ENCODE results near the gene SDC1.

SDC1 gene

DNA sequence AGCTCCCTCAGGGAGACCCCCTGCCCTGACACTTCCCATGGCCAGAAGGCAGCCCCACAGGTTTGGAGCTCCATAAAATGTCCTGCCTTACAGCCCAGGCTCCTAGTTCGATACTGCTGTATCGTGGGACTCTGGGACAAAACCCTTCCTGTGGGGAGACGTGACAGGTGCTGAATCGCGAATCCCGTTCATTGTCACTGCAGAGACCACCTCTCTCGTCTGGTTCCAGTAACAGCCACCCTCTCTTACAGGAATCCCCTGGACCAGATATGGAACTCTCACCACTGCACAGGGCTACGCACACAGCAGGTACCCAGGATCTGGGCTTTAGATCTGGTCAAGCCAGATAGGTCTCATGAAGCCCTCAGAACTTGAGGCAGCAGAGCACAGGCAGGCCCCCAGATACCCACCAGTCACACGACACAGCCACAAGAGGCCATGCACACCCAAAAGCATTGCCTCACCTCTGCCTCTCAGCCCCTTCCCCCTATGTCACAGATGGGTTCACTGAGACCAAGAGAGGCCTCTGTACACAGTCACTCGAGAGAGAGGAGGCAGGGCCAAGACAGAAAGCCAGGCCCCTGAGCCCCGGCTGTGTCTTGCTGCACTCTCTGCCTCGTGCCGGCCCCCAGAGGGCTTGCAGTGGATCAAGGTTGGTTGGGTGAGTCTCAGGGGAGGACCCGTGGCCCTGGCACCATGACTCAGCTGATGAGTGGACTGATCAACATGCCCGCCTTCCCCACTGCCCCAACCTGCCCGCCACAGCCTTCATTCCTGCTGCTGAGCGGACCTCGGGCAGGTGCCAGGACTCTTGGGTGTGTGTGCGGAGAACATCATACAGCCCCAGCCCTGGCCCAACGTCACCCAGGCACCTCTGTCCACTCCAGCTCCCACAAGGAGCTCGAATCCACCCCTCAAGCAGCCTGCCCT lies 7.6 kb downstream of the SDC1 start:
- DNase-seq, result peak; percentile 46
- in situ Hi-C loops (cut with HindIII; ENCODE audit: low pct_ligation_motif_present, low pct_unique_long_range_greater_than_20kb, low sequenced_read_pairs), result no loop called here

GRCh38 chr2:20216130-20217025 lies 8.6 kb downstream of the SDC1 start:
- in situ Hi-C loops (cut with HindIII; ENCODE audit: low pct_ligation_motif_present, low pct_unique_long_range_greater_than_20kb, low sequenced_read_pairs), result no loop called here

DNA sequence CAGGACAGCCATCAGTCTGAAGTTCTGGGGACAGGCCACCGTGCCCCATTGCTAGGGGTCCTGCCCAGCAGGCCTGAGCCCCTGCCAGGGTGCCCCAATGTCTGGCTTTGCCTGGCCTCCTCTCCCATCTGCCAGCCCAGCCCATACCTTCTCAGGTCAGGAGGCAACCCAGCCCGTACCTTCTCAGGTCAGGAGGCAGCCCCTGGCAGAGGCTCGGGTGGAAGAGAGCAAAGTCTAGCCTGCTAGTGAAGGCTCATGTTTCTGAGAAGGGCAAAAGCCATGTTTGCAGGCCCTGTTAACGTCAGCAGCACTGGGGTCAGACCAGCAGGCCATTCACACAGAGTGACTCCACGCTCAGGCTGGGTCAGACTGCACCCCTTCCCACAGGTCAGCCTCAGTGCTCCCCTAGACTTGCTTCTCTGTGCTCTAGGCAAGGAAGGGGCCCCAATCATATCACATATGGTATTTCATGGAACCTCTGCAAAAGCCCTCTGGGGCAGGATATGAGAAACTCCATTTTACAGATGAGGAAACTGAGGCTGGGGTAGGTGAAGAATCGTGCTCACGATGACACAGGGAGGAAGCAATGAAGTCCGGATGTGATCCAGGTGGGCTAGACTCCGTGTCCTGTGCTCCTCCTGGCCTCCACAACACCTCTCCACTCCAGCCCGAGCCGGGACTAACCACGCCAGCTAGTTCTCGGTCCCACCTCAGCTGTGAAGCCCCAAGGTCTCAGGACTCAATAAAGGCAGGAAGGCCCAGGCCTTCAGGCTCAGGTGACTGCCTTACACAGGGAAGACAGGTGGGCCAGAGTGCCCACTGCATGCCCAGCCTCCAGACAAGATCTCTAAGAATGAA lies 9.5 kb downstream of the SDC1 start:
- DNase-seq, result no peak
- in situ Hi-C loops (cut with HindIII; ENCODE audit: low pct_ligation_motif_present, low pct_unique_long_range_greater_than_20kb, low sequenced_read_pairs), result no loop called here

More at GRCh38 chr2:20216130-20217025, 8.6 kb downstream of the SDC1 start:
- DNase-seq, result no peak

DNA sequence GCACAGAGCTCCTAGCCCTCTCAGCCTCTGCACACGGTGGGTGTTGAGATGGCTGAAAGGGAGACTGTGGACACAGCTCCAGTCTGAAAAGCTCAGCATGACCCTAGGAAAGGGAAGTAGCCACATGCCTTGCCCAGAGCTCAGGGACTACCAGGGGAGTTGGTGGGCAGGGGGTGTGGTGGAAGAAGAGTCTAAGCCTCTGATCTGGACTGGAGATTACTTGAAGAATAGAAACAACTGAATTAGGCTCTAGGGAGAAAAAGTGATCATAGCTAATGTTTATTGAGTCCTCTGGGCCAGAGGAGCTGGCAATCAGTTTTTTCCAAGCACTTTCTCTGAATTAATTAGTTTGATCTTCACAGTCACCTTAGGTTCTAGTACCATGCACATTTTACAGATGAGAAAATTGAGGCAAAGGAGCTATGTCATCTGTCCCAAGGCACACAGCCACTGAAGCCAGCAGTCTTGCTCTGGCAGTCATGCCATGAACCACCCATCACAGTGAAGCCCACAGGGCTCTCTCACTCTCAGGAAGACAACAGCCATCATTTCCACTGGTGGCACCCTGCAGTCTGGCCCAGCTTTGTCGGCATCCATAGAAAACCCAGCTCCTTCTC lies 10.3 kb downstream of the SDC1 start:
- DNase-seq, result no peak
- in situ Hi-C loops (cut with HindIII; ENCODE audit: low pct_ligation_motif_present, low pct_unique_long_range_greater_than_20kb, low sequenced_read_pairs), result no loop called here

DNA sequence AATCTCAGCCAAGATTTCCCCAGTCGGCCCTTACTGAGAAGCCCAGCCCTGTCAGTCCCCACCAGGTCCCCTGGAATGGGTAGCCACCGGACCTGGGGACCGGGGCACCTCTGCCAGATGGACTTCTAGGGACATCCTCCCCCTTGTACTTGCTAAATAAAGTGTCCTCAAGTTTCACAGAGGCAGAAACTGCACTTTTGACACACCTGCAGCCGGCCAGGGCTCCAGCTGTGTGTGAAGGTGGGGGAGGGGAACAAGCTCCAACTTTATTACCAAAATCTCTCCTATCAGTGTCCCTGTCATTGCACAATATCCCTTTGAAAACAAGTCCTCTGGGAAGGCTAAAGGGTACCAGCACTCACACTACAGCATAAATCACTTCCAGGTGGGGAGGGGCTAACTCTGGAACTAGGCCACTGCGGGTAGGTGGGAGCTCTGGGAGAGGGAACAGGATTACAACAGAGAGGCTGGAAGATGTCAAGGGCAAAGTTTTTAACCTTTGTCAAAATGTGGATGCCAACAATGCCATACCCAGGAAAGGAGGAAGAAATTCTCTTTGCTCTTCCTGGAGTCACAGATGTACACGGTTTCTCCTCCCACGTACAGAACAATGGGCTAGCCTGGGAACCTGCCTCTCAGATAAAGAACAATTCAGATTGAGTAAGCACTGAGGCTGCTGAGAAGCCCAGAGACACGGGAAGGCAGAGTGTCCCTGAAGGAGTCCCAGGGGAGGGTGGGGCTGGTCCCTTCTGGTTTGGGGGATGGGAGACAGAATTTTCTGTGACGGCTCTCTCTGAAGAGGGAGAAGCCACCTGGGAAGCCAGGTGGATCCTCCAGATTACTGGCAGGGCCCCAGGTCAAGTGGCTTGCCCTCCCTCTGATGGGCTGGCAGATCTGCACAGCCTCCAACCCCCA lies 11.0 kb downstream of the SDC1 start:
- in situ Hi-C loops (cut with HindIII; ENCODE audit: low pct_ligation_motif_present, low pct_unique_long_range_greater_than_20kb, low sequenced_read_pairs), result no loop called here
- DNase-seq, result no peak

DNA sequence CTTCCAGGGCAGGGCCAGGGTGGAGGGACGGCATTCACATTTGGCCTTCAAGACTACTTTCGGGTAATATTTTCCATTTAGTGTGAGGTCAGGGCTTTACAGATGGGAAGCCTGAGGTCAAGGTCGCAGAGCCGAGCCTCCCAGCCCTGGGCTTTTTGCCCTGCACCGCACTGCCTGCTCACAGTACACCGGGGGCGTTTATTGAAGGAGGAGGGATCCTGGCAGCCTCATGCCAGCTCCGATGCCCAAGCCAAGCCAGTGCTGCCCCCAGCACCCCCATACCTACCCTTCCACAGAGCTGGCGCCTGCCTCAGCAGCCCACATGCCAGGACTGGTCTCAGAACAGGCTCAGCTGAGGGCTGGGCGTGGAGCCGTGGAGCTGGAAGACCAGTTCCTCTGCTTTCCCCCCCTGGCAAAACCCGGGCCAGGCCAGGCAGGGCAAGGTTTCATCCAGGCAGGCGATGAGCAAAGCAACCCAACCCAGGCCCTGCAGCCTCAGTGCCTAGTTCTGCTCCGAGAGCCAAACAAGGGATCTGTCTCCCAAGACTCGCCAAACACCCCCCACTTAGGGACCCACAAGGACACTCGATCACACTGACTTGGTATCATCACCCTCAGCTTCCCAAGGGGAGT lies 11.9 kb downstream of the SDC1 start:
- in situ Hi-C loops (cut with HindIII; ENCODE audit: low pct_ligation_motif_present, low pct_unique_long_range_greater_than_20kb, low sequenced_read_pairs), result no loop called here
- DNase-seq, result no peak

DNA sequence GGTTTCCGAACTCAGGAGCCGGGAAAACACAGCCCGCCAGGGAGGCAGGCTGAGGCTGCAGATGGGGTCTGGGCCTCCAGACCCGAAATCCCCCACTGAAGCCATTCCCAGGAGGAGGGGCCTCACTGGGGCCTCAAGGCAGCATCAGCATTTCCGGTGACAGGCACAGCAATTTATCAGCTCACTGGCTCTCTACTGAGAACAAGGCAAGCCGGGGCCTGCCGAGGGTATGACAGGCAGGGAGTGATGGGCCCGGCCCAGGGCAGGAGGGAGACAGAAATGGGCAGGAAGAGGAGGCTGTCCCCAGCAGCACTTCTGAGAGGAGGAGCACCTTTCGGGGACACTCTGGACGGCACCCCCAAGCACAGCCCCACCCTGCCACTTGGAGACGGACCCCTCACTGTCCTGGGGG lies 12.5 kb downstream of the SDC1 start:
- no peak for DNase-seq
- in situ Hi-C loops (cut with HindIII; ENCODE audit: low pct_ligation_motif_present, low pct_unique_long_range_greater_than_20kb, low sequenced_read_pairs), result no loop called here

GRCh38 chr2:20211860-20212458 lies 13.0 kb downstream of the SDC1 start:
- in situ Hi-C loops (cut with HindIII; ENCODE audit: low pct_ligation_motif_present, low pct_unique_long_range_greater_than_20kb, low sequenced_read_pairs), result no loop called here
- no peak for DNase-seq

DNA sequence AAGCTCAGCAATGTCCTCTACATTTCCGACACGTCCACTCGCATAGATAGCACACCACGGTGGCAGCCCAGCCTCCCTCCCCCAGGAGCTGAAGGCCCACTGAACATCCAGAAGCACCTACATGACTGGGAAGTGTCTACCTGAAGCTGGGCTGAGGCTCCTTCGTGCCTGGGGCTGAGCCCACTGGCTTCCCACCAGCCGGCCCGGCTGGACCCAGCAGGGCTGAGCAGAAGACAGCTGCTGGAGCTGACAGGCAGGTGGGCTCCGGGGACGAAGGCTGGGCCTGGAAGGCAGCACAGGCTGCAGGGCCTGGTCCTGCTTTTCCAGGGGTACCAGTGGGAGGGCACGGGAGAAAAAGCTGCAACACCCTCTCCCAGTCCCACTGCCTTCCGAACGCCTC lies 13.5 kb downstream of the SDC1 start:
- in situ Hi-C loops (cut with HindIII; ENCODE audit: low pct_ligation_motif_present, low pct_unique_long_range_greater_than_20kb, low sequenced_read_pairs), result no loop called here
- no peak for DNase-seq

GRCh38 chr2:20210462-20210861 lies 14.5 kb downstream of the SDC1 start:
- DNase-seq, result no peak
- in situ Hi-C loops (cut with HindIII; ENCODE audit: low pct_ligation_motif_present, low pct_unique_long_range_greater_than_20kb, low sequenced_read_pairs), result no loop called here

DNA sequence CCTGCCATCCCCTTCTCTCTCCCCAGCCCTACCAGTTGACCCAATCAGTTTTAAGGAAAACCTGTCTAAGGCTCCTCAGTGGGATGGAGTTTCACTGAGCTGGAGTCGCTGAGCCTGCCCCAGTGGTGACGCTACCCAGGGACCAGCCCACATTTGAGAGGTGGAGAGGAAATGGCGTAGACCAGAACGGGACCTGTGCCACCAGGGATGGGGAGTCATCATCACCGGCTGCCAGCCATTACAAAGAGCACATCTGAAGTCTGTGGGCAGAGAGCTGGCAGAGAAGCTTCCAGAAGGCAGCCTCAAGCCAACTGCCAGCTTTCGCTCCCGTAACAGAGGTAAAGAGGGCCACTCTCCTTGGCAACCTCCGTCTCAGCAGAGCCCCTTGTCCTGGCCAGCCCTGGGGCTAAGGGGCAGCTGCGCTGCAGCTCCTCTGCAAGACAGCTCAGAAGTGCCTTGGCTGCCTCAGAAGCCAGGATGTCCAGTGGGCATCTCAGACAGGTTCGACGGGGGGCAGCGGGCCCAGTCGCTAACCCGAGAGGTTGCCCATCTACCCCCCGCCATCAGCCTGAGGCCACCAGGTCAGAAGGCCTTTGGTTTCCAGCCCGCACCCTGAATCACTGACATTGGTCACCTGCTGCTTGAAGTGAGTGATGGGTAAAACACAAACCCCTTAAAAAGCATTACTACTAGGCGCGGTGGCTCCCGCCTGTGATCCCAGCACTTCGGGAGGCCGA lies 15.4 kb downstream of the SDC1 start:
- in situ Hi-C loops (cut with HindIII; ENCODE audit: low pct_ligation_motif_present, low pct_unique_long_range_greater_than_20kb, low sequenced_read_pairs), result no loop called here
- no peak for DNase-seq

DNA sequence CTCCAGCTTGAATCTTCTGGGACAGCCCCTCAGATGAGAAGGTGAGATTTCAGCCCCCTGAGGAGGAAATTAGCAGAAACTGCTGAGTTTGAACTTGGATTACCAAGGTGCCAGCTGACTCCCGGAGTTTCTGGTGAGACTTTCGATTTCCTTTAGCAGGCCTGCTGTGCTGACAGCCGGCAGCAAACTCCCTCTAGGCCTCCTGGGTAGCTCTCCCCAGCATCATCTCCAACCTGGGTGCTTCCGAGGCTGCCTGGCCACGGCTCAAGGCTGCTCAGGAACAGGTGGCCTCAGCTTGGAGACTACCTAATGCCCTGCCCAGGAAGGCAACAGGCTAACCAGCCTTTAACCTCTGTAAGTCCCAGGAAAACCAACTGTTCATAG lies 16.5 kb downstream of the SDC1 start:
- no peak for DNase-seq
- in situ Hi-C loops (cut with HindIII; ENCODE audit: low pct_ligation_motif_present, low pct_unique_long_range_greater_than_20kb, low sequenced_read_pairs), result no loop called here

GRCh38 chr2:20207051-20207450 lies 17.9 kb downstream of the SDC1 start:
- in situ Hi-C loops (cut with HindIII; ENCODE audit: low pct_ligation_motif_present, low pct_unique_long_range_greater_than_20kb, low sequenced_read_pairs), result no loop called here
- DNase-seq, result no peak

DNA sequence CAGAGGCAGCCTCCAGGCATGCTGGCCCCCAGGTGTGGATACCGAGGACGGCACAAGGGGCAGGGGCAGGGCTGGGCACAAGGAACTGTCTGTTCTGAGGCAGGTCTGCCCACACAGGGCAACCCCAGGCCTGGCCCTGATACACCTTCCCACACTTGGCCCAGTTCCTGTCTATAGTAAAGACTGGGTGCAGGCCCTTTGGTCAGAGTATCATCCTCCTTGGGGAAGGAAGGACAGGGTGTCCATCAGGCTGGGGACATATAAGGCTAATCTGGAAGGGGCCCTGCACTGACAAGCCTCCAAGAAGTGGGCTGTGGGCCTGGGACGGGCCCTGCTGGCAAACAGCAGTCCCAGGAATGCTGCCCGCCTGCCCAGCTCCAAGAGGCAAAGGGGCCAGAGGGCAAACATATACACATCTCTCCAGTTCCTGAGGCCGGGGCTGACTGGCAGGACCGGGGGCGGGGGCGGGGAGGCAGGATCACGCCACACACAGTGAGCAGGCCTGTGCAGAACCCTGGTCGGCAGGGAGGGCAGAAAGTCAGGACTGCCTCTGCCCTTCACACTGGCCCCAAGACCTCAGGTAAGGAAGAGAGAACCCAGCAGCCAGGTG lies 18.9 kb downstream of the SDC1 start:
- DNase-seq, result no peak
- in situ Hi-C loops (cut with HindIII; ENCODE audit: low pct_ligation_motif_present, low pct_unique_long_range_greater_than_20kb, low sequenced_read_pairs), result no loop called here

DNA sequence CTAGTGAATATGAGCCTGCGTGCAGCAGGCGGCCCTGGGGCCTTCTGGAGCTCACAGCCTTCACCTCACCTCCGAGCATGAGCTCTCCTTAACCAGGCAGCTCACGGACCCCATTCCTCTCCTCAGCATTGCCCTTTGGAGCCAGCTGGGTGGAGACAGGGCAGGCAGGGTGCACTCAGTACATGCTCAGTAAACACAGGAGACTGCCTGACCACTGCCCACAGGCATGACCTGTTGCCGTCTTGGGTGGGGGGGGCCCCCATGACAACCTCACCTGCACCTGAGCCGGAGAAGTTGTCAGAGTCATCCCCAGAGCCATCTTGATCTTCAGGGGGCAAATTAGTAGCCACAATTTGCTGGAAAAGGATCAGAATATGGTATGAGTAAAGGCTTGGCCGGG lies 19.9 kb downstream of the SDC1 start:
- no peak for DNase-seq
- in situ Hi-C loops (cut with HindIII; ENCODE audit: low pct_ligation_motif_present, low pct_unique_long_range_greater_than_20kb, low sequenced_read_pairs), result no loop called here

Data from ACHN (cell line).